ENCODE measurements around the gene SAP30. TPM values are rescaled to one million over a fixed set of nuclear protein-coding genes. Genes with fewer than 3 reads are reported as not detected.
A peak's percentile ranks its signal among the peaks of the same experiment; 100 is the strongest.

Gene SAP30
- total and polyA plus RNA-seq, 2 donors from 2014 or later = 6.7 to 16.5 TPM

- no peaks in the 10 kb centered on the region for H3K4me1 ChIP-seq (ENCODE audit: control insufficient read depth in 2 of 3, insufficient read depth in 2 of 3, low read depth in 1 of 3, low read length in 3 of 3)
- FAIRE-seq (no peak), DNase-seq (peak in 1 of 5 donors; percentile 18)
- no peak overlapping the region for H3K27ac ChIP-seq (ENCODE audit: low read depth in 2 of 2, low read length in 2 of 2)
- intact Hi-C loops (cut with DNase I) = no loop called here
- no peak for TF ChIP-seq CTCF (IDR thresholded peaks at IDR 0.05; ENCODE audit: borderline replicate concordance, extremely low read depth, insufficient read depth)
- H3K9me3 ChIP-seq (ENCODE audit: control insufficient read depth in 2 of 3, insufficient read depth in 1 of 3, low read length in 3 of 3) = no peaks in the 10 kb centered on the region
- no peaks in the 10 kb centered on the region for H3K27me3 ChIP-seq (ENCODE audit: control insufficient read depth, insufficient read depth, low read length)
- no peak overlapping the region for H3K9ac ChIP-seq (ENCODE audit: low read length in 3 of 3)
- no peaks in the 10 kb centered on the region for H3K36me3 ChIP-seq (ENCODE audit: control insufficient read depth in 2 of 3, insufficient read depth in 3 of 3, low read length in 3 of 3)
- no peak overlapping the region for H3K4me3 ChIP-seq (ENCODE audit: low read length in 3 of 3)
Observed at GRCh38 chr4:173360587-173361221, 10.1 kb upstream of the SAP30 start.

GRCh38 chr4:173362666-173363065 is 8.1 kb upstream of the SAP30 start:
- FAIRE-seq (no peak), DNase-seq (no peak)
- H3K9ac ChIP-seq (ENCODE audit: low read length in 3 of 3) = no peak overlapping the region
- intact Hi-C loops (cut with DNase I) = no loop called here
- H3K4me3 ChIP-seq (ENCODE audit: low read length in 3 of 3) = no peak overlapping the region
- H3K36me3 ChIP-seq (ENCODE audit: control insufficient read depth in 2 of 3, insufficient read depth in 3 of 3, low read length in 3 of 3) = no peaks in the 10 kb centered on the region
- H3K4me1 ChIP-seq (ENCODE audit: control insufficient read depth in 2 of 3, insufficient read depth in 2 of 3, low read depth in 1 of 3, low read length in 3 of 3) = no peaks in the 10 kb centered on the region
- no peaks in the 10 kb centered on the region for H3K9me3 ChIP-seq (ENCODE audit: control insufficient read depth in 2 of 3, insufficient read depth in 1 of 3, low read length in 3 of 3)
- no peak for TF ChIP-seq CTCF (IDR thresholded peaks at IDR 0.05; ENCODE audit: borderline replicate concordance, extremely low read depth, insufficient read depth)
- no peak overlapping the region for H3K27ac ChIP-seq (ENCODE audit: low read depth in 2 of 2, low read length in 2 of 2)
- H3K27me3 ChIP-seq (ENCODE audit: control insufficient read depth, insufficient read depth, low read length) = no peaks in the 10 kb centered on the region

GRCh38 chr4:173365359-173365996 is 5.3 kb upstream of the SAP30 start:
- Histone ChIP-seq H3K4me3 (ENCODE audit: low read length in 3 of 3) (no peak overlapping the region), H3K27me3 (ENCODE audit: control insufficient read depth, insufficient read depth, low read length) (no peaks in the 10 kb centered on the region), H3K9ac (ENCODE audit: low read length in 3 of 3) (no peak overlapping the region), H3K9me3 (ENCODE audit: control insufficient read depth in 2 of 3, insufficient read depth in 1 of 3, low read length in 3 of 3) (no peaks in the 10 kb centered on the region), H3K4me1 (ENCODE audit: control insufficient read depth in 2 of 3, insufficient read depth in 2 of 3, low read depth in 1 of 3, low read length in 3 of 3) (peaks cover 0 to 2% (median 0%) of the 10 kb centered on the region in 3 donors), H3K27ac (ENCODE audit: low read depth in 2 of 2, low read length in 2 of 2) (no peak overlapping the region), H3K36me3 (ENCODE audit: control insufficient read depth in 2 of 3, insufficient read depth in 3 of 3, low read length in 3 of 3) (no peaks in the 10 kb centered on the region)
- DNase-seq (peak in 1 of 5 donors; percentile 41), FAIRE-seq (no peak)
- TF ChIP-seq CTCF (IDR thresholded peaks at IDR 0.05; ENCODE audit: borderline replicate concordance, extremely low read depth, insufficient read depth) = no peak
- intact Hi-C loops (cut with DNase I) = no loop called here
